Measurements from ENCODE around the gene MYOCD. TPM values are rescaled to one million over a fixed set of nuclear protein-coding genes. Genes with fewer than 3 reads are reported as not detected.

The MYOCD gene
- total RNA-seq, 1 experiment from 2014 or later, result not detected

DNA sequence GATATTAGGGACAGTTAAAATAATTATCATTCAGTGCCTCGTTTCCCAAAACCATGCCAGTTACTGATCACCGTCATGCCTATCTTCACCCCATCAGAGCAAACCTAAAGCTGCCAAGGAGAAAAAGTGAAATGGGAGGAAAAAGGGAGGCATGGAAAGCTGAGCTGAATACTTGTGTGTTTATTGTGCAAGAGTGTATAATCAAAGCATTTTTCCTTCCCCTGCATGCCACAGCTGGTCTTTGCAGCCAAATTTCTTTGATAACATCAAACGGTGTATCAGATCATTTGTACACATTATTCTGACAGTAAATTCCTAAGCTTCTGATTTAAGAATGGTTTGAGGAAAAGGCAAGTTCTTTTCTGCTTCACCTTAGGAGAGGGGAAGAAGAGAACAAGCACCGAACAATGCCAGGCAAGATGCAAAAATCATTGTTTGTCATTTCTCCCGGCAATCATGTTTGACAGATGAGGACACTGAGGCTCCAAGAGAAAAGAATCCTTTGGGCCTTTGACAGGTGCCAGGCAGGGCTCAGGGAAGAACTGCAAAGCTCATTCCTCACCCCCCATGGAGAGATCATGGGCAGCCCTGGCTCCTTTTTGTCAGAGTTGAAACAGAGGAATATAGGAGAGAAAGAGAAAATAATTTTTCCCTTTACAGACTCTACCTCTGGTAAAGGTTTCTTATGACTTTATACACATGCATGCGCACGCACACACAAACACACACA is 72.2 kb downstream of the MYOCD start:
- ATAC-seq, result no peak
- CTCF ChIA-PET, result no interaction called here
- TF ChIP-seq, protein P1, sequence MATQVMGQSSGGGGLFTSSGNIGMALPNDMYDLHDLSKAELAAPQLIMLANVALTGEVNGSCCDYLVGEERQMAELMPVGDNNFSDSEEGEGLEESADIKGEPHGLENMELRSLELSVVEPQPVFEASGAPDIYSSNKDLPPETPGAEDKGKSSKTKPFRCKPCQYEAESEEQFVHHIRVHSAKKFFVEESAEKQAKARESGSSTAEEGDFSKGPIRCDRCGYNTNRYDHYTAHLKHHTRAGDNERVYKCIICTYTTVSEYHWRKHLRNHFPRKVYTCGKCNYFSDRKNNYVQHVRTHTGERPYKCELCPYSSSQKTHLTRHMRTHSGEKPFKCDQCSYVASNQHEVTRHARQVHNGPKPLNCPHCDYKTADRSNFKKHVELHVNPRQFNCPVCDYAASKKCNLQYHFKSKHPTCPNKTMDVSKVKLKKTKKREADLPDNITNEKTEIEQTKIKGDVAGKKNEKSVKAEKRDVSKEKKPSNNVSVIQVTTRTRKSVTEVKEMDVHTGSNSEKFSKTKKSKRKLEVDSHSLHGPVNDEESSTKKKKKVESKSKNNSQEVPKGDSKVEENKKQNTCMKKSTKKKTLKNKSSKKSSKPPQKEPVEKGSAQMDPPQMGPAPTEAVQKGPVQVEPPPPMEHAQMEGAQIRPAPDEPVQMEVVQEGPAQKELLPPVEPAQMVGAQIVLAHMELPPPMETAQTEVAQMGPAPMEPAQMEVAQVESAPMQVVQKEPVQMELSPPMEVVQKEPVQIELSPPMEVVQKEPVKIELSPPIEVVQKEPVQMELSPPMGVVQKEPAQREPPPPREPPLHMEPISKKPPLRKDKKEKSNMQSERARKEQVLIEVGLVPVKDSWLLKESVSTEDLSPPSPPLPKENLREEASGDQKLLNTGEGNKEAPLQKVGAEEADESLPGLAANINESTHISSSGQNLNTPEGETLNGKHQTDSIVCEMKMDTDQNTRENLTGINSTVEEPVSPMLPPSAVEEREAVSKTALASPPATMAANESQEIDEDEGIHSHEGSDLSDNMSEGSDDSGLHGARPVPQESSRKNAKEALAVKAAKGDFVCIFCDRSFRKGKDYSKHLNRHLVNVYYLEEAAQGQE (IDR thresholded peaks at IDR 0.05; ENCODE audit: insufficient read depth in 1 of 2, low read depth in 2 of 2, low read length in 1 of 2), result no peak
- TF ChIP-seq SIN3A (IDR thresholded peaks at IDR 0.05; ENCODE audit: borderline replicate concordance, insufficient read depth, low read depth, low read length) (no peak), TCF7L2 (IDR thresholded peaks at IDR 0.05; ENCODE audit: low read depth, low read length) (no peak), POLR2AphosphoS5 (IDR thresholded peaks at IDR 0.05; ENCODE audit: low read depth, low read length) (no peak)
- TF ChIP-seq, protein P2, sequence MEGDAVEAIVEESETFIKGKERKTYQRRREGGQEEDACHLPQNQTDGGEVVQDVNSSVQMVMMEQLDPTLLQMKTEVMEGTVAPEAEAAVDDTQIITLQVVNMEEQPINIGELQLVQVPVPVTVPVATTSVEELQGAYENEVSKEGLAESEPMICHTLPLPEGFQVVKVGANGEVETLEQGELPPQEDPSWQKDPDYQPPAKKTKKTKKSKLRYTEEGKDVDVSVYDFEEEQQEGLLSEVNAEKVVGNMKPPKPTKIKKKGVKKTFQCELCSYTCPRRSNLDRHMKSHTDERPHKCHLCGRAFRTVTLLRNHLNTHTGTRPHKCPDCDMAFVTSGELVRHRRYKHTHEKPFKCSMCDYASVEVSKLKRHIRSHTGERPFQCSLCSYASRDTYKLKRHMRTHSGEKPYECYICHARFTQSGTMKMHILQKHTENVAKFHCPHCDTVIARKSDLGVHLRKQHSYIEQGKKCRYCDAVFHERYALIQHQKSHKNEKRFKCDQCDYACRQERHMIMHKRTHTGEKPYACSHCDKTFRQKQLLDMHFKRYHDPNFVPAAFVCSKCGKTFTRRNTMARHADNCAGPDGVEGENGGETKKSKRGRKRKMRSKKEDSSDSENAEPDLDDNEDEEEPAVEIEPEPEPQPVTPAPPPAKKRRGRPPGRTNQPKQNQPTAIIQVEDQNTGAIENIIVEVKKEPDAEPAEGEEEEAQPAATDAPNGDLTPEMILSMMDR (IDR thresholded peaks at IDR 0.05), result no peak
- Histone ChIP-seq H3K27ac (ENCODE audit: low read length) (no peak overlapping the region), H3K4me1 (ENCODE audit: control insufficient read depth, insufficient read depth, low read length) (no peaks in the 10 kb centered on the region), H3K36me3 (ENCODE audit: control insufficient read depth, insufficient read depth, low read length) (no peaks in the 10 kb centered on the region), H3K27me3 (ENCODE audit: control insufficient read depth, insufficient read depth, low read length) (no peaks in the 10 kb centered on the region), H3K9me3 (ENCODE audit: control insufficient read depth, insufficient read depth, low read depth, low read length) (no peaks in the 10 kb centered on the region), H3K4me3 (ENCODE audit: low read depth in 2 of 2, low read length in 2 of 2) (no peak overlapping the region)
- DNase-seq (ENCODE audit: low read depth, low spot score), result no peak
- POLR2A ChIA-PET, result no interaction called here
- in situ Hi-C loops (cut with HindIII; ENCODE audit: low pct_unique_long_range_greater_than_20kb, low sequenced_read_pairs) (no loop called here), intact Hi-C loops (cut with micrococcal nuclease; ENCODE audit: unreplicated experiment) (no loop called here)
- no TSS peak for BruUV-seq (replicated peaks)

DNA sequence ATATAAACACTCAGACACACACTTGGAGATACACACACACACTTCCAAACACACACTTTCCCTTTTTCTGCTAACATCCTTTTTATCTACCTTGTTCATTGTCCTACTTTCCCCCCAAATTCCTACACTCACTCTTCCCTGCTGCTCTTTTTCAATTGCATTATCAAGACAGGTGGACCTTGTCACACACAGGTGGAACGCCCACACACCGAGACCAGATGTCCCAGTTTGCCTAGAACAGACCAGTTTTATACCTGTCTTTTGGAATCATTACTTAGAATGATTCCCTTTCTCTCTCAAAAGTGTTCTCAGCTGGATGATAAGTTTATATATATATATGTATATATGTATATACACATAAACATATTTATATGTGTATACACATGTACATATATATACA is 72.9 kb downstream of the MYOCD start:
- TF ChIP-seq, protein P2 (IDR thresholded peaks at IDR 0.05), result no peak
- TF ChIP-seq SIN3A (IDR thresholded peaks at IDR 0.05; ENCODE audit: borderline replicate concordance, insufficient read depth, low read depth, low read length), result no peak
- TF ChIP-seq, protein P1 (IDR thresholded peaks at IDR 0.05; ENCODE audit: insufficient read depth in 1 of 2, low read depth in 2 of 2, low read length in 1 of 2), result no peak
- no peak for TF ChIP-seq TCF7L2 (IDR thresholded peaks at IDR 0.05; ENCODE audit: low read depth, low read length)
- no peak for TF ChIP-seq POLR2AphosphoS5 (IDR thresholded peaks at IDR 0.05; ENCODE audit: low read depth, low read length)
- in situ Hi-C loops (cut with HindIII; ENCODE audit: low pct_unique_long_range_greater_than_20kb, low sequenced_read_pairs) (no loop called here), intact Hi-C loops (cut with micrococcal nuclease; ENCODE audit: unreplicated experiment) (no loop called here)
- DNase-seq (ENCODE audit: low read depth, low spot score) (no peak), ATAC-seq (no peak)
- H3K27ac ChIP-seq (ENCODE audit: low read length), result no peak overlapping the region
- H3K9me3 ChIP-seq (ENCODE audit: control insufficient read depth, insufficient read depth, low read depth, low read length), result no peaks in the 10 kb centered on the region
- POLR2A ChIA-PET, result no interaction called here
- H3K4me3 ChIP-seq (ENCODE audit: low read depth in 2 of 2, low read length in 2 of 2), result no peak overlapping the region
- no peaks in the 10 kb centered on the region for H3K27me3 ChIP-seq (ENCODE audit: control insufficient read depth, insufficient read depth, low read length)
- no peaks in the 10 kb centered on the region for H3K36me3 ChIP-seq (ENCODE audit: control insufficient read depth, insufficient read depth, low read length)
- no TSS peak for BruUV-seq (replicated peaks)
- no peaks in the 10 kb centered on the region for H3K4me1 ChIP-seq (ENCODE audit: control insufficient read depth, insufficient read depth, low read length)
- CTCF ChIA-PET, result no interaction called here

Measured in Panc1 (cell line).